K562 (cell line): ENCODE measurements around the gene HES5. TPM values are rescaled to one million over a fixed set of nuclear protein-coding genes. Genes with fewer than 3 reads are reported as not detected.

Experiments
- ATAC-seq: fragments of 200-7000 bp; cut with Tn5 transposase; 3 replicates; pipeline ENCODE4 v1.9.1; 2020; ENCODE audit warnings: moderate library complexity
- BruUV-seq: library from RNA; stranded (reverse); fragments of 400-500 nt; replicated peaks from 2 replicates; lab custom pipeline; 2021; lab: Mats Ljungman, UMichigan
- CTCF ChIA-PET: fragments of 300-600 bp; formaldehyde crosslinking; extraction: SDS; loops from one replicate; lab custom pipeline; 2021; ENCODE audit warnings: low intra/inter-chr PET ratio; lab: Yijun Ruan, JAX
- POLR2A ChIA-PET: fragments of 300-600, 350-650 bp; sonication (Branson Sonifier 250); formaldehyde crosslinking; extraction: SDS; loops from one replicate; lab custom pipeline; 2021; ENCODE audit warnings: antibody characterized with exemption, inconsistent platforms; lab: Yijun Ruan, JAX
- DNase-seq, 4 experiments: peaks; one replicate each; pipeline versions ENCODE4 v3.0.0 to v3.0.0-alpha.2; 2011 to 2018; ENCODE audit warnings: low spot score in 3 of 4, mixed read lengths in 3 of 4; ENCODE audit errors: extremely low read depth in 1 of 4
- FAIRE-seq: peaks from 2 replicates; lab custom pipeline; 2011; peaks lifted over from hg19 to GRCh38; lab: Jason Lieb, UNC
- H2AFZ ChIP-seq: 2 replicates; pipeline ENCODE4 v1.6.0; 2011; ENCODE audit warnings: low read depth, low read length, control low read depth, inconsistent platforms
- H3K27ac ChIP-seq: fragments of 200-600 bp; 3 replicates; pipeline ENCODE4 v1.8.0; 2011; ENCODE audit warnings: low read depth, mild to moderate bottlenecking, control low read depth, inconsistent platforms, low read length, moderate library complexity, mixed read lengths; ENCODE audit errors: extremely low read depth
- H3K27me3 ChIP-seq, 2 experiments: fragments of 300-600 bp in 1 of 2; 2 replicates in 1 of 2; 3 replicates in 1 of 2; pipeline versions ENCODE4 v1.6.0 to v1.8.0; 2011; ENCODE audit warnings: inconsistent platforms in 2 of 2, low read length in 2 of 2, mild to moderate bottlenecking in 1 of 2, mixed read lengths in 1 of 2, moderate library complexity in 1 of 2; ENCODE audit not compliant: control insufficient read depth in 2 of 2, insufficient read depth in 2 of 2
- H3K36me3 ChIP-seq: fragments of 300-600 bp; 3 replicates; pipeline ENCODE4 v1.8.0; 2011; ENCODE audit warnings: mild to moderate bottlenecking, low read length, inconsistent platforms; ENCODE audit not compliant: control insufficient read depth, insufficient read depth
- H3K4me1 ChIP-seq, 2 experiments: fragments of 200-600 bp in 1 of 2; replicated peaks in 1 of 2; 2 replicates in 1 of 2; 3 replicates in 1 of 2; pipeline versions ENCODE4 v1.5.1 to v1.8.0; 2011; ENCODE audit warnings: inconsistent platforms in 2 of 2, low read length in 2 of 2, mild to moderate bottlenecking in 1 of 2, mixed read lengths in 1 of 2, moderate library complexity in 1 of 2; ENCODE audit not compliant: control insufficient read depth in 2 of 2, insufficient read depth in 2 of 2
- H3K4me2 ChIP-seq: 2 replicates; pipeline ENCODE4 v1.6.1; 2011; ENCODE audit warnings: low read length, control low read depth, inconsistent platforms, mixed read lengths; ENCODE audit not compliant: insufficient read depth
- H3K4me3 ChIP-seq: fragments of 200-600 bp; sonication (generic), shearing (Covaris generic); 2 replicates; pipeline ENCODE4 v1.5.1; 2016; ENCODE audit warnings: control low read depth, inconsistent platforms
- H3K79me2 ChIP-seq: fragments of 200-600 bp; 3 replicates; pipeline ENCODE4 v1.8.0; 2011; ENCODE audit warnings: low read length, inconsistent platforms; ENCODE audit not compliant: control insufficient read depth, insufficient read depth
- H3K9ac ChIP-seq, 2 experiments: 2 replicates each; pipeline versions ENCODE4 v1.6.0 to v1.6.1; 2011; ENCODE audit warnings: low read depth in 2 of 2, low read length in 2 of 2, control low read depth in 1 of 2, inconsistent platforms in 1 of 2, mild to moderate bottlenecking in 1 of 2, mixed read lengths in 1 of 2; ENCODE audit not compliant: insufficient read depth in 1 of 2
- H3K9me1 ChIP-seq: one replicate; pipeline ENCODE4 v1.6.0; 2011; ENCODE audit warnings: inconsistent platforms, mild to moderate bottlenecking, low read length, moderate library complexity; ENCODE audit not compliant: control insufficient read depth, insufficient read depth
- H3K9me3 ChIP-seq: replicated peaks from 2 replicates; pipeline ENCODE4 v1.5.1; 2011; ENCODE audit warnings: low read depth, low read length, inconsistent platforms; ENCODE audit not compliant: control insufficient read depth, insufficient read depth
- H4K20me1 ChIP-seq: replicated peaks from 2 replicates; pipeline ENCODE4 v1.6.1; 2011; ENCODE audit warnings: low read length, inconsistent platforms, mixed read lengths; ENCODE audit not compliant: control insufficient read depth, insufficient read depth
- ESRRB ChIP-seq: fragments of 250-450 bp; sonication (Bioruptor Pico); IDR thresholded peaks from 2 replicates; pipeline ENCODE4 v1.5.0; 2020; ENCODE audit warnings: mild to moderate bottlenecking, moderate library complexity, borderline replicate concordance
- WGBS: fragments of 100-300 bp; shearing (Covaris generic); methylation state at CpG from one replicate; pipeline ENCODE4 v1.1.6; 2016; ENCODE audit warnings: low coverage, mixed read lengths; ENCODE audit not compliant: insufficient coverage; ENCODE audit errors: missing lambda C conversion rate; 5-methylcytosine and 5-hydroxymethylcytosine counted together
- in situ Hi-C: fragments of 300-500 bp; cut with MboI; formaldehyde crosslinking; loops from 4 replicates; pipeline ENCODE4 v1.15.0; 2018; ENCODE audit warnings: inconsistent platforms, mixed read lengths
- intact Hi-C: fragments of 100-400 bp; cut with micrococcal nuclease; formaldehyde crosslinking; loops from 2 replicates; pipeline ENCODE4 v1.14.2; 2022
- polyA plus RNA-seq, 8 experiments: library from polyadenylated mRNA; depleted of rRNA in 4 of 8; stranded (reverse) in 5 of 8; unstranded in 3 of 8; fragments of >200 nt; fragmentation: Nextera tagmentation in 2 of 8; fragmentation: Illumina TruSeq in 1 of 8; extraction: Ambion mirVana in 2 of 8; extraction: Trizol in 1 of 8; gene quantifications; 2 replicates each; pipeline versions ENCODE4 v1.2.1 to v1.2.3, GENCODE V29; 2011 to 2014; ENCODE audit warnings: inconsistent platforms in 1 of 8, missing spikeins in 1 of 8
- total RNA-seq, 7 experiments: library from RNA; depleted of rRNA in 6 of 7; stranded (reverse); fragments of >200 nt in 6 of 7; fragmentation: Illumina TruSeq in 2 of 7; extraction: Trizol in 2 of 7; gene quantifications; 2 replicates each; pipeline versions ENCODE4 v1.2.1 to v1.2.3, GENCODE V29; 2011 to 2021; ENCODE audit warnings: low replicate concordance in 1 of 7
- TF ChIP-seq, protein P1 (sequence below): sonication (generic); formaldehyde crosslinking; IDR thresholded peaks from 2 replicates; pipeline ENCODE4 v1.9.0; 2022; ENCODE audit warnings: mild to moderate bottlenecking, missing genetic modification reagents

The HES5 gene
- total and polyA plus RNA-seq, 9 of the 15 experiments (the other 6 are each of a cell fraction or from before 2014, with no cell fraction given), result not detected

DNA sequence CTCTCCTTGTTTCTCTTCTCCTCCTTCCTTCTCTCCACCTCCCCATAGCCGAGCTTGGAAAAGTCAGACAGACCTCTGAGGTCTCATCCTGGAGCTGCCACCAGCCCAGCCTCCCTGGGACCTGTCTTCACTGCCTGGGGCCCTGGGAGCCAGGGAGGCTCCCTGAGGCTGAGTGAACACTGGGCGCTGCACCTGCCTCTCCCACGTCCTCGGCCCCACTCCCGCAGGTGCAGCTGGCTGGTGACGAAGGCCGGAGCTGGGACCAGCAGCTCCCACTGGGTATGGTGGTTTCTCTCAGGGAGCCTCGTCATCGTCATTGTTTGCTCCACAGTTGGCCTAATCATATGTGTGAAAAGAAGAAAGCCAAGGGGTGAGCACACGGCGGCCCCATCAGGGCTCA, 31.4 kb upstream of the HES5 start:
- H2AFZ ChIP-seq, result no peak overlapping the region
- H3K4me3 ChIP-seq, result no peak overlapping the region
- WGBS, result 34% methylated on average over 10 of the region's 11 CpGs
- TF ChIP-seq ESRRB (CRISPR knock-in tag), result no peak
- TF ChIP-seq, protein P1, sequence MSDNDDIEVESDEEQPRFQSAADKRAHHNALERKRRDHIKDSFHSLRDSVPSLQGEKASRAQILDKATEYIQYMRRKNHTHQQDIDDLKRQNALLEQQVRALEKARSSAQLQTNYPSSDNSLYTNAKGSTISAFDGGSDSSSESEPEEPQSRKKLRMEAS (CRISPR knock-in tag), result peak; percentile 46; the same call in 1 of the 2 replicates
- TF ChIP-seq, all 486 proteins: peak for 1
- no peaks in the 10 kb centered on the region for H3K9me3 ChIP-seq
- ATAC-seq (no peak), FAIRE-seq (no peak), DNase-seq (no peak)
- H3K4me2 ChIP-seq, result no peak overlapping the region
- peaks cover 20 to 33% of the 10 kb centered on the region in 2 experiments for H3K27me3 ChIP-seq
- in situ Hi-C loops, result no loop called here
- H3K9me1 ChIP-seq, result no peaks in the 10 kb centered on the region
- H3K9ac ChIP-seq, result peak overlapping the region in 1 of 2 experiments; percentile 70; a peak in 2 of 4 replicates
- H3K4me1 ChIP-seq, result peaks cover 14 to 77% of the 10 kb centered on the region in 2 experiments
- no peaks in the 10 kb centered on the region for H4K20me1 ChIP-seq
- H3K36me3 ChIP-seq, result no peaks in the 10 kb centered on the region
- ChIA-PET CTCF (interaction anchor here (0.6 kb wide), 1 partner anchor 13 kb away, joined by 3 read pairs; no protein-coding TSS in a partner anchor), POLR2A (interaction anchor here (0.5 to 3.3 kb wide), 9 partner anchors 9 to 1200 kb away, joined by 3 to 13 read pairs (median 3); partner anchors contain the start of gene PRXL2B)
- intact Hi-C loops, result no loop called here
- H3K27ac ChIP-seq, result no peak overlapping the region
- H3K79me2 ChIP-seq, result no peaks in the 10 kb centered on the region
- no TSS peak for BruUV-seq
